ENCODE measurements around the gene ZDHHC20. TPM values are rescaled to one million over a fixed set of nuclear protein-coding genes. Genes with fewer than 3 reads are reported as not detected.

ZDHHC20 gene
- total RNA-seq, 2 experiments from 2014 or later = 39.6 to 60.1 TPM

GRCh38 chr13:21359855-21360254, 99.2 kb downstream of the ZDHHC20 start:
- BruUV-seq (replicated peaks) = no TSS peak
- CTCF ChIA-PET (ENCODE audit: unreplicated experiment) = no interaction called here
- POLR2A ChIA-PET = no interaction called here

GRCh38 chr13:21355304-21355703, 103.8 kb downstream of the ZDHHC20 start:
- Histone ChIP-seq H3K36me3 (ENCODE audit: insufficient read depth, low read length) (no peaks in the 10 kb centered on the region), H3K4me3 (ENCODE audit: low read depth, low read length, poor library complexity, severe bottlenecking) (no peak overlapping the region), H3K9me3 (ENCODE audit: low read length) (no peaks in the 10 kb centered on the region), H3K79me2 (ENCODE audit: insufficient read depth, low read depth, low read length) (no peaks in the 10 kb centered on the region), H4K20me1 (ENCODE audit: insufficient read depth, low read length) (no peaks in the 10 kb centered on the region), H3K4me1 (ENCODE audit: insufficient read depth, low read length, poor library complexity, severe bottlenecking) (no peaks in the 10 kb centered on the region), H3K4me2 (ENCODE audit: low read length) (no peak overlapping the region), H3K9me2 (ENCODE audit: insufficient read depth, low read length) (no peaks in the 10 kb centered on the region), H3K27ac (ENCODE audit: low read depth, low read length, poor library complexity, severe bottlenecking) (no peak overlapping the region), H2AFZ (ENCODE audit: low read length) (no peak overlapping the region)
- no TSS peak for BruUV-seq (replicated peaks)
- intact Hi-C loops (cut with micrococcal nuclease; ENCODE audit: unreplicated experiment) = no loop called here
- no peak for DNase-seq (ENCODE audit: low spot score)
- TF ChIP-seq CTCF (conservative IDR thresholded peaks at IDR 0.05; ENCODE audit: low read length) (no peak), EZH2phosphoT487 (IDR thresholded peaks at IDR 0.05; ENCODE audit: borderline replicate concordance, low read depth, low read length) (no peak)
- ChIA-PET POLR2A (interaction anchor here (0.6 kb wide), 1 partner anchor 8 kb away, joined by 3 read pairs; no protein-coding TSS in a partner anchor), CTCF (ENCODE audit: unreplicated experiment) (no interaction called here)

More at GRCh38 chr13:21359855-21360254, 99.2 kb downstream of the ZDHHC20 start:
- DNase-seq (ENCODE audit: low spot score) = no peak
- H3K36me3 ChIP-seq (ENCODE audit: insufficient read depth, low read length) = no peaks in the 10 kb centered on the region
- TF ChIP-seq CTCF (conservative IDR thresholded peaks at IDR 0.05; ENCODE audit: low read length) (no peak), EZH2phosphoT487 (IDR thresholded peaks at IDR 0.05; ENCODE audit: borderline replicate concordance, low read depth, low read length) (no peak)
- H3K4me2 ChIP-seq (ENCODE audit: low read length) = no peak overlapping the region
- no peaks in the 10 kb centered on the region for H3K79me2 ChIP-seq (ENCODE audit: insufficient read depth, low read depth, low read length)
- intact Hi-C loops (cut with micrococcal nuclease; ENCODE audit: unreplicated experiment) = no loop called here
- H3K4me1 ChIP-seq (ENCODE audit: insufficient read depth, low read length, poor library complexity, severe bottlenecking) = no peaks in the 10 kb centered on the region
- no peak overlapping the region for H2AFZ ChIP-seq (ENCODE audit: low read length)
- H3K9me2 ChIP-seq (ENCODE audit: insufficient read depth, low read length) = no peaks in the 10 kb centered on the region
- H3K4me3 ChIP-seq (ENCODE audit: low read depth, low read length, poor library complexity, severe bottlenecking) = no peak overlapping the region
- no peaks in the 10 kb centered on the region for H4K20me1 ChIP-seq (ENCODE audit: insufficient read depth, low read length)
- H3K9me3 ChIP-seq (ENCODE audit: low read length) = no peaks in the 10 kb centered on the region
- H3K27ac ChIP-seq (ENCODE audit: low read depth, low read length, poor library complexity, severe bottlenecking) = no peak overlapping the region

- no peak for DNase-seq (ENCODE audit: low spot score)
- ChIA-PET CTCF (ENCODE audit: unreplicated experiment) (no interaction called here), POLR2A (interaction anchor here (0.6 kb wide), 1 partner anchor 9 kb away, joined by 3 read pairs; no protein-coding TSS in a partner anchor)
- no peaks in the 10 kb centered on the region for H4K20me1 ChIP-seq (ENCODE audit: insufficient read depth, low read length)
- no peak overlapping the region for H2AFZ ChIP-seq (ENCODE audit: low read length)
- no peaks in the 10 kb centered on the region for H3K36me3 ChIP-seq (ENCODE audit: insufficient read depth, low read length)
- no peak overlapping the region for H3K4me3 ChIP-seq (ENCODE audit: low read depth, low read length, poor library complexity, severe bottlenecking)
- no peaks in the 10 kb centered on the region for H3K79me2 ChIP-seq (ENCODE audit: insufficient read depth, low read depth, low read length)
- no peak overlapping the region for H3K4me2 ChIP-seq (ENCODE audit: low read length)
- BruUV-seq (replicated peaks) = no TSS peak
- intact Hi-C loops (cut with micrococcal nuclease; ENCODE audit: unreplicated experiment) = no loop called here
- no peak overlapping the region for H3K27ac ChIP-seq (ENCODE audit: low read depth, low read length, poor library complexity, severe bottlenecking)
- TF ChIP-seq EZH2phosphoT487 (IDR thresholded peaks at IDR 0.05; ENCODE audit: borderline replicate concordance, low read depth, low read length) (no peak), CTCF (conservative IDR thresholded peaks at IDR 0.05; ENCODE audit: low read length) (no peak)
- no peaks in the 10 kb centered on the region for H3K4me1 ChIP-seq (ENCODE audit: insufficient read depth, low read length, poor library complexity, severe bottlenecking)
- no peaks in the 10 kb centered on the region for H3K9me2 ChIP-seq (ENCODE audit: insufficient read depth, low read length)
- H3K9me3 ChIP-seq (ENCODE audit: low read length) = no peaks in the 10 kb centered on the region
These were observed 104.4 kb downstream of the ZDHHC20 start for GRCh38 chr13:21354721-21355120.
